HEK293 (cell line): Measurements from ENCODE around the gene GALNT1.

ENCODE experiments used
- ATF2 ChIP-seq: fragments of 450-650 bp; formaldehyde crosslinking; IDR thresholded peaks from 2 replicates; pipeline ENCODE4 v1.5.1; 2016; ENCODE audit warnings: missing biosample characterization, missing genetic modification characterization, low read depth
- CTCF ChIP-seq: fragments of 450-650 bp; formaldehyde crosslinking; IDR thresholded peaks from 2 replicates; pipeline ENCODE4 v1.5.1; 2016; ENCODE audit warnings: missing biosample characterization, missing genetic modification characterization
- HOXD13 ChIP-seq: sonication (generic); formaldehyde crosslinking; IDR thresholded peaks from 2 replicates; pipeline ENCODE4 v1.8.0; 2022; ENCODE audit warnings: missing genetic modification reagents, borderline replicate concordance
- KLF10 ChIP-seq: fragments of 450-650 bp; IDR thresholded peaks from 2 replicates; pipeline ENCODE4 v1.5.1; 2018; ENCODE audit warnings: missing biosample characterization, mild to moderate bottlenecking, missing genetic modification characterization
- KLF9 ChIP-seq: fragments of 450-650 bp; formaldehyde crosslinking; IDR thresholded peaks from 2 replicates; pipeline ENCODE4 v1.5.1; 2016; ENCODE audit warnings: missing biosample characterization, missing genetic modification characterization, low read depth
- SALL2 ChIP-seq: fragments of 450-650 bp; formaldehyde crosslinking; IDR thresholded peaks from 2 replicates; pipeline ENCODE4 v1.5.0; 2017; ENCODE audit warnings: missing biosample characterization, mild to moderate bottlenecking, missing genetic modification characterization, borderline replicate concordance
- SP2 ChIP-seq: fragments of 450-650 bp; formaldehyde crosslinking; IDR thresholded peaks from 2 replicates; pipeline ENCODE4 v1.5.1; 2016; ENCODE audit warnings: missing biosample characterization, missing genetic modification characterization
- ZBTB6 ChIP-seq: fragments of 450-650 bp; formaldehyde crosslinking; IDR thresholded peaks from 2 replicates; pipeline ENCODE4 v1.5.1; 2017; ENCODE audit warnings: missing biosample characterization, missing genetic modification characterization
- ZFP3 ChIP-seq: fragments of 450-650 bp; formaldehyde crosslinking; IDR thresholded peaks from 2 replicates; pipeline ENCODE4 v1.5.1; 2016; ENCODE audit warnings: low read depth, missing biosample characterization, missing genetic modification characterization
- ZNF23 ChIP-seq: fragments of 450-650 bp; formaldehyde crosslinking; IDR thresholded peaks from 2 replicates; pipeline ENCODE4 v1.5.1; 2016; ENCODE audit warnings: missing biosample characterization, missing genetic modification characterization, borderline replicate concordance
- ZNF398 ChIP-seq: fragments of 450-650 bp; formaldehyde crosslinking; IDR thresholded peaks from 2 replicates; pipeline ENCODE4 v1.5.1; 2017; ENCODE audit warnings: missing biosample characterization, missing genetic modification characterization
- ZNF521 ChIP-seq: fragments of 450-650 bp; formaldehyde crosslinking; IDR thresholded peaks from 2 replicates; pipeline ENCODE4 v1.5.1; 2017; ENCODE audit warnings: missing biosample characterization, mild to moderate bottlenecking, missing genetic modification characterization

GRCh38 chr18:35750929-35751328, 169.4 kb downstream of the GALNT1 start:
- TF ChIP-seq KLF10 (tag by site-specific recombination), result no peak
- TF ChIP-seq SALL2 (tag by site-specific recombination), result no peak
- TF ChIP-seq ZFP3 (tag by site-specific recombination), result no peak
- TF ChIP-seq ATF2 (tag by site-specific recombination), result no peak
- no peak for TF ChIP-seq CTCF (tag by site-specific recombination)
- no peak for TF ChIP-seq SP2 (tag by site-specific recombination)
- no peak for TF ChIP-seq HOXD13 (CRISPR knock-in tag)
- TF ChIP-seq ZNF521 (tag by site-specific recombination), result no peak
- TF ChIP-seq ZNF398 (tag by site-specific recombination), result no peak
- no peak for TF ChIP-seq ZNF23
- TF ChIP-seq ZBTB6 (tag by site-specific recombination), result no peak
- TF ChIP-seq KLF9 (tag by site-specific recombination), result no peak
